ENCODE data around the gene TBC1D1. TPM values are rescaled to one million over a fixed set of nuclear protein-coding genes. Genes with fewer than 3 reads are reported as not detected.

The TBC1D1 gene
- total and polyA plus RNA-seq, 2 of the 8 experiments (the other 6 are each of a cell fraction or from before 2014, with no cell fraction given), result 96.9 to 162 TPM

DNA sequence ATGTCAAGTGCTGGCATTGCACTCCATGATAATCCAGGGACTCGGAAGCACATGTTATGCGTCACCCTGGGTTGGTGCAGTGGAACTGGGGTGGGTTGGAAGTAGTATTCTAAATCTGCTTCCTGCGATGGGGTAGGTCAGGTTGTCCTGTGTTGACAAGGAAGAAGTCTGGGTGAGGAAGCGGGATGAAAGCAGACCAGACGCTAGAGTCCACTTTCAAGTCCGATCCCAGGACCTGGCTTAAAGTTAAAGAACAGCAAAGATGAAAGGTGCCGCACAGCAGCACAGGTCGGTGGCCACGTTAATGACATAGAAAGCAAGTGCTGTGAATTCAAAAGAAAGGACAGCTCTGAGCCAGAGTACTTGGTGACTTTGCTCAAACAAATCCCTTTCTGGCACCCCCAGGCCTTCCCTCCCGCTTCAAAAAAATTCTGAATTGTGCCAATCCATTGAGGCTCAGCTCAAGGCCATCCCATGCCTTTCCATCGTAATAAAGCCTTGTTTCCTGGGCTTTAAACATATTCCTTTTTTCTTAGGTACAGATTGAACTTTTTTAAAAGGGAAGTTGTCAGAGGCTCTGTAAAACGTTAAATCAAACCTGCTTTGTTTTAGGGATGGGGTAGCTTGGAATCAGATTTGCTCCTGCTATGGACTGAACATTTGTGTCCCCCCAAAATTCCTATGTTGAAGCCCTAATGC, 187.1 kb downstream of the TBC1D1 start:
- Histone ChIP-seq H3K14ac (ENCODE audit: insufficient read length) (no peak overlapping the region), H3K27me3 (replicated peaks in 1 of 4; ENCODE audit: control insufficient read depth in 3 of 4, extremely low read depth in 1 of 4, insufficient read depth in 3 of 4, low read length in 3 of 4) (no peaks in the 10 kb centered on the region), H3K36me3 (ENCODE audit: control insufficient read depth in 2 of 4, insufficient read depth in 4 of 4, low read length in 3 of 4) (peaks cover 0 to 2% (median 0%) of the 10 kb centered on the region in 4 experiments; a peak in 4 of 8 replicates), H3K9me3 (ENCODE audit: insufficient read depth in 2 of 2, low read depth in 1 of 2, low read length in 1 of 2) (no peaks in the 10 kb centered on the region), H3K4me1 (replicated peaks in 1 of 4; ENCODE audit: control insufficient read depth in 3 of 4, insufficient read depth in 4 of 4, low read length in 3 of 4) (0 out of 7 replicates have a peak, but pooled peaks cover 0 to 2% (median 0%) of the 10 kb centered on the region in 4 experiments), H4K91ac (replicated peaks; ENCODE audit: insufficient read length, low read length) (no peak overlapping the region), H2BK20ac (ENCODE audit: low read length) (no peak overlapping the region), H2BK15ac (ENCODE audit: low read length) (no peak overlapping the region), H3K4ac (replicated peaks; ENCODE audit: insufficient read length, low read depth, low read length) (no peak overlapping the region), H3K9ac (replicated peaks in 1 of 4; ENCODE audit: extremely low read depth in 1 of 4, low read depth in 3 of 4, low read length in 3 of 4) (no peak overlapping the region), H3K18ac (ENCODE audit: extremely low read depth, low read length) (no peak overlapping the region), H3K23me2 (ENCODE audit: low read depth, low read length) (no peaks in the 10 kb centered on the region), H2AK5ac (ENCODE audit: low read depth, low read length) (no peak overlapping the region), H4K5ac (ENCODE audit: insufficient read length, low read depth, low read length) (no peak overlapping the region), H3K4me3 (ENCODE audit: extremely low read depth in 1 of 4, insufficient read depth in 2 of 4, low read depth in 3 of 4, low read length in 4 of 4) (no peak overlapping the region), H4K20me1 (replicated peaks in 1 of 2; ENCODE audit: control insufficient read depth in 1 of 2, insufficient read depth in 2 of 2, low read length in 2 of 2) (no peaks in the 10 kb centered on the region), H2BK120ac (replicated peaks; ENCODE audit: low read depth, low read length) (no peak overlapping the region), H4K8ac (ENCODE audit: extremely low read depth, insufficient read depth, low read length) (no peak overlapping the region), H3K56ac (replicated peaks; ENCODE audit: insufficient read length, low read depth, low read length) (no peak overlapping the region), H2AFZ (ENCODE audit: low read length) (no peak overlapping the region), H2BK5ac (ENCODE audit: low read depth, low read length) (no peak overlapping the region), H3K27ac (ENCODE audit: low read depth, low read length) (no peak overlapping the region), H3K4me2 (ENCODE audit: insufficient read depth in 1 of 2, low read depth in 2 of 2, low read length in 2 of 2) (no peak overlapping the region), H3K23ac (ENCODE audit: insufficient read length) (no peak overlapping the region), H3K79me2 (ENCODE audit: control insufficient read depth in 1 of 2, insufficient read depth in 2 of 2, low read length in 2 of 2) (no peaks in the 10 kb centered on the region), H3K79me1 (ENCODE audit: low read depth, low read length) (no peaks in the 10 kb centered on the region; the same call in none of the 2 replicates), H2BK12ac (ENCODE audit: low read depth, low read length) (no peak overlapping the region)
- CTCF ChIA-PET (ENCODE audit: partially characterized antibody), result interaction anchor here (0.8 to 2.5 kb wide), 4 partner anchors 8 to 102 kb away, joined by 3 to 21 read pairs (median 8); no protein-coding TSS in a partner anchor
- WGBS, 2 experiments (ENCODE audit: extremely low coverage in 1 of 2, insufficient coverage in 1 of 2, insufficient read length in 1 of 2, insufficient replicate concordance in 2 of 2, low coverage in 1 of 2, low lambda C conversion rate in 2 of 2, missing lambda C conversion rate in 1 of 2), result 91% methylated on average over 12 of the region's 12 CpGs; no CpG with 5 or more reads in 1 of the 2 experiments
- POLR2A ChIA-PET (ENCODE audit: partially characterized antibody), result interaction anchor here (1.2 kb wide), 1 partner anchor 51 kb away, joined by 3 read pairs; no protein-coding TSS in a partner anchor
- FAIRE-seq, result no peak
- no peak for DNase-seq (ENCODE audit: low read depth in 1 of 2, low spot score in 2 of 2)
- TF ChIP-seq TBP (IDR thresholded peaks at IDR 0.05; ENCODE audit: low read depth, low read length) (no peak), YY1 (IDR thresholded peaks at IDR 0.05; ENCODE audit: low read depth, low read length) (no peak), CBX5 (IDR thresholded peaks at IDR 0.05; ENCODE audit: low read depth, low read length) (no peak), KDM5A (IDR thresholded peaks at IDR 0.05; ENCODE audit: low read length) (no peak), FOSL1 (IDR thresholded peaks at IDR 0.05; ENCODE audit: insufficient read depth, low read depth, low read length) (no peak), SRF (IDR thresholded peaks at IDR 0.05; ENCODE audit: low read depth, low read length) (no peak), RNF2 (IDR thresholded peaks at IDR 0.05; ENCODE audit: borderline replicate concordance, low read depth, low read length, missing control alignments, poor library complexity, severe bottlenecking) (no peak), BACH1 (IDR thresholded peaks at IDR 0.05; ENCODE audit: low read length) (no peak), TAF1 (IDR thresholded peaks at IDR 0.05; ENCODE audit: low read depth, low read length) (no peak)
- TF ChIP-seq, protein P1, sequence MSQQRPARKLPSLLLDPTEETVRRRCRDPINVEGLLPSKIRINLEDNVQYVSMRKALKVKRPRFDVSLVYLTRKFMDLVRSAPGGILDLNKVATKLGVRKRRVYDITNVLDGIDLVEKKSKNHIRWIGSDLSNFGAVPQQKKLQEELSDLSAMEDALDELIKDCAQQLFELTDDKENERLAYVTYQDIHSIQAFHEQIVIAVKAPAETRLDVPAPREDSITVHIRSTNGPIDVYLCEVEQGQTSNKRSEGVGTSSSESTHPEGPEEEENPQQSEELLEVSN (IDR thresholded peaks at IDR 0.05), result no peak
